H1 (cell line): ENCODE results near the gene SCNN1B. TPM values are rescaled to one million over a fixed set of nuclear protein-coding genes. Genes with fewer than 3 reads are reported as not detected.

Experiments used
- CTCF ChIA-PET: fragments of 300-600 bp; sonication (Branson Sonifier 250); formaldehyde crosslinking; loops from one replicate; lab custom pipeline; 2021; ENCODE audit not compliant: partially characterized antibody; lab: Charles Lee
- POLR2A ChIA-PET: fragments of 300-600 bp; sonication (Branson Sonifier 250); formaldehyde crosslinking; loops from one replicate; lab custom pipeline; 2021; ENCODE audit warnings: inconsistent platforms; ENCODE audit not compliant: partially characterized antibody; lab: Charles Lee
- DNase-seq, 2 experiments: peaks; one replicate each; pipeline versions ENCODE4 v3.0.0 to v3.0.0-alpha.2; 2010 to 2022; ENCODE audit warnings: low spot score in 2 of 2, low read depth in 1 of 2, mixed read lengths in 1 of 2
- FAIRE-seq: peaks from 2 replicates; lab custom pipeline; 2011; peaks lifted over from hg19 to GRCh38; lab: Jason Lieb, UNC
- H2AFZ ChIP-seq: 2 replicates; pipeline ENCODE4 v1.8.1; 2012; ENCODE audit warnings: low read length, inconsistent platforms
- H2AK5ac ChIP-seq: 2 replicates; pipeline ENCODE4 v1.6.1; 2013; ENCODE audit warnings: low read depth, low read length
- H2BK120ac ChIP-seq: replicated peaks from 2 replicates; pipeline ENCODE3; 2013; ENCODE audit warnings: low read depth, low read length, inconsistent platforms
- H2BK12ac ChIP-seq: 2 replicates; pipeline ENCODE4 v1.6.1; 2013; ENCODE audit warnings: low read depth, low read length
- H2BK15ac ChIP-seq: 2 replicates; pipeline ENCODE4 v1.6.1; 2013; ENCODE audit warnings: low read length
- H2BK20ac ChIP-seq: 2 replicates; pipeline ENCODE4 v1.6.1; 2013; ENCODE audit warnings: low read length
- H2BK5ac ChIP-seq: 2 replicates; pipeline ENCODE4 v1.6.1; 2013; ENCODE audit warnings: low read depth, low read length
- H3K14ac ChIP-seq: 2 replicates; pipeline ENCODE4 v1.6.1; 2013; ENCODE audit warnings: inconsistent platforms; ENCODE audit not compliant: insufficient read length
- H3K18ac ChIP-seq: 2 replicates; pipeline ENCODE4 v1.6.1; 2013; ENCODE audit warnings: low read length; ENCODE audit errors: extremely low read depth
- H3K23ac ChIP-seq: 2 replicates; pipeline ENCODE4 v1.6.1; 2013; ENCODE audit warnings: inconsistent platforms; ENCODE audit not compliant: insufficient read length
- H3K23me2 ChIP-seq: 2 replicates; pipeline ENCODE4 v1.6.1; 2013; ENCODE audit warnings: low read depth, low read length
- H3K27ac ChIP-seq: 2 replicates; pipeline ENCODE4 v1.6.1; 2011; ENCODE audit warnings: low read depth, low read length, inconsistent platforms
- H3K27me3 ChIP-seq, 4 experiments: replicated peaks in 1 of 4; 1 replicate in 1 of 4; 2 replicates in 3 of 4; pipeline versions ENCODE4 v1.6.1 to v1.8.1; 2011 to 2013; ENCODE audit warnings: low read length in 3 of 4, mild to moderate bottlenecking in 3 of 4, inconsistent platforms in 2 of 4, mixed read lengths in 2 of 4, moderate library complexity in 1 of 4; ENCODE audit not compliant: control insufficient read depth in 3 of 4, insufficient read depth in 3 of 4; ENCODE audit errors: extremely low read depth in 1 of 4
- H3K36me3 ChIP-seq, 4 experiments: 2 replicates each; pipeline versions ENCODE4 v1.6.1 to v1.8.1; 2011 to 2013; ENCODE audit warnings: mild to moderate bottlenecking in 4 of 4, low read length in 3 of 4, moderate library complexity in 2 of 4, control low read depth in 1 of 4, inconsistent platforms in 1 of 4; ENCODE audit not compliant: insufficient read depth in 4 of 4, control insufficient read depth in 2 of 4
- H3K4ac ChIP-seq: replicated peaks from 2 replicates; pipeline ENCODE3; 2013; ENCODE audit warnings: low read length, low read depth, mixed read lengths, inconsistent platforms; ENCODE audit not compliant: insufficient read length
- H3K4me1 ChIP-seq, 4 experiments: replicated peaks in 1 of 4; 1 replicate in 1 of 4; 2 replicates in 3 of 4; pipeline versions ENCODE4 v1.6.1 to v1.8.1; 2011 to 2013; ENCODE audit warnings: low read length in 3 of 4, inconsistent platforms in 2 of 4, mixed read lengths in 1 of 4; ENCODE audit not compliant: insufficient read depth in 4 of 4, control insufficient read depth in 3 of 4
- H3K4me2 ChIP-seq, 2 experiments: 2 replicates each; pipeline versions ENCODE4 v1.6.1 to v1.8.1; 2011 to 2013; ENCODE audit warnings: low read depth in 2 of 2, low read length in 2 of 2, control low read depth in 1 of 2, inconsistent platforms in 1 of 2, mild to moderate bottlenecking in 1 of 2; ENCODE audit not compliant: insufficient read depth in 1 of 2
- H3K4me3 ChIP-seq, 4 experiments: fragments of 200-600, 300-600 bp in 1 of 4; sonication (generic), shearing (Covaris generic), sonication (Bioruptor Twin) in 1 of 4; 2 replicates each; pipeline versions ENCODE4 v1.5.1 to v1.8.1; 2011 to 2016; ENCODE audit warnings: low read length in 4 of 4, low read depth in 3 of 4, control low read depth in 2 of 4, inconsistent platforms in 2 of 4, mild to moderate bottlenecking in 2 of 4, mixed read lengths in 1 of 4, moderate library complexity in 1 of 4; ENCODE audit not compliant: insufficient read depth in 2 of 4; ENCODE audit errors: extremely low read depth in 1 of 4
- H3K56ac ChIP-seq: replicated peaks from 2 replicates; pipeline ENCODE3; 2013; ENCODE audit warnings: low read depth, mild to moderate bottlenecking, mixed read lengths, low read length, inconsistent platforms; ENCODE audit not compliant: insufficient read length
- H3K79me1 ChIP-seq: 2 replicates; pipeline ENCODE4 v1.6.1; 2013; ENCODE audit warnings: low read depth, low read length, control low read depth
- H3K79me2 ChIP-seq, 2 experiments: 2 replicates each; pipeline versions ENCODE4 v1.6.1 to v1.8.1; 2012 to 2013; ENCODE audit warnings: low read length in 2 of 2, mild to moderate bottlenecking in 2 of 2, inconsistent platforms in 1 of 2; ENCODE audit not compliant: insufficient read depth in 2 of 2, control insufficient read depth in 1 of 2
- H3K9ac ChIP-seq, 4 experiments: replicated peaks in 1 of 4; 1 replicate in 1 of 4; 2 replicates in 3 of 4; pipeline versions ENCODE4 v1.6.1 to v1.8.1; 2011 to 2013; ENCODE audit warnings: low read depth in 3 of 4, low read length in 3 of 4, control low read depth in 2 of 4, mild to moderate bottlenecking in 2 of 4, moderate library complexity in 2 of 4, inconsistent platforms in 1 of 4; ENCODE audit errors: extremely low read depth in 1 of 4
- H3K9me3 ChIP-seq, 2 experiments: 2 replicates each; pipeline versions ENCODE4 v1.6.1 to v1.8.1; 2012 to 2013; ENCODE audit warnings: mild to moderate bottlenecking in 2 of 2, moderate library complexity in 2 of 2, control low read depth in 1 of 2, inconsistent platforms in 1 of 2, low read depth in 1 of 2, low read length in 1 of 2, mixed read lengths in 1 of 2; ENCODE audit not compliant: insufficient read depth in 2 of 2
- H4K20me1 ChIP-seq, 2 experiments: replicated peaks in 1 of 2; 2 replicates each; pipeline versions ENCODE3 to v1.8.1; 2011 to 2013; ENCODE audit warnings: inconsistent platforms in 2 of 2, low read length in 2 of 2, mild to moderate bottlenecking in 1 of 2; ENCODE audit not compliant: insufficient read depth in 2 of 2, control insufficient read depth in 1 of 2
- H4K5ac ChIP-seq: 2 replicates; pipeline ENCODE4 v1.6.1; 2013; ENCODE audit warnings: low read length, low read depth, mixed read lengths, inconsistent platforms; ENCODE audit not compliant: insufficient read length
- H4K8ac ChIP-seq: 2 replicates; pipeline ENCODE4 v1.8.0; 2013; ENCODE audit warnings: mild to moderate bottlenecking, moderate library complexity, low read length, inconsistent platforms; ENCODE audit not compliant: insufficient read depth; ENCODE audit errors: extremely low read depth
- H4K91ac ChIP-seq: replicated peaks from 2 replicates; pipeline ENCODE3; 2013; ENCODE audit warnings: low read length, mixed read lengths, inconsistent platforms; ENCODE audit not compliant: insufficient read length
- EZH2 ChIP-seq: fragments of 200-600 bp; sonication (generic); IDR thresholded peaks from 2 replicates; pipeline ENCODE4 v1.7.1; 2012; ENCODE audit warnings: low read depth, mild to moderate bottlenecking, moderate library complexity, low read length, inconsistent platforms; ENCODE audit not compliant: severe bottlenecking
- KDM5A ChIP-seq: fragments of 200-600 bp; IDR thresholded peaks from 2 replicates; pipeline ENCODE4 v1.7.1; 2012; ENCODE audit warnings: mild to moderate bottlenecking, low read length, inconsistent platforms, mixed read lengths
- POLR2AphosphoS5 ChIP-seq: IDR thresholded peaks from 2 replicates; pipeline ENCODE4 v1.6.1; 2011; ENCODE audit warnings: low read depth, low read length
- SIRT6 ChIP-seq: IDR thresholded peaks from one replicate; pipeline ENCODE4 v1.7.1; 2012; ENCODE audit warnings: low read length, inconsistent platforms
- TAF7 ChIP-seq: optimal IDR thresholded peaks from 2 replicates; pipeline ENCODE3; 2011; ENCODE audit warnings: low read depth, mild to moderate bottlenecking, inconsistent platforms, low read length, moderate library complexity, borderline replicate concordance
- WGBS, 2 experiments: shearing (Covaris generic) in 1 of 2; methylation state at CpG; one replicate each; pipeline versions ENCODE4 v1.1.6 to v1.1.7; 2013 to 2015; ENCODE audit warnings: low lambda C conversion rate in 2 of 2, mixed read lengths in 2 of 2, inconsistent platforms in 1 of 2, low coverage in 1 of 2, missing lambda C conversion rate in 1 of 2; ENCODE audit not compliant: insufficient replicate concordance in 2 of 2, insufficient coverage in 1 of 2, insufficient read length in 1 of 2; ENCODE audit errors: extremely low coverage in 1 of 2, missing lambda C conversion rate in 1 of 2; 5-methylcytosine and 5-hydroxymethylcytosine counted together
- polyA plus RNA-seq, 7 experiments: library from polyadenylated mRNA; depleted of rRNA in 3 of 7; stranded (reverse) in 5 of 7; unstranded in 2 of 7; fragments of >200 nt in 5 of 7; fragments of 200-250 nt in 2 of 7; gene quantifications; 1 replicate in 5 of 7; 2 replicates in 1 of 7; 4 replicates in 1 of 7; pipeline versions ENCODE4 v1.2.1 to v1.2.3, GENCODE V29; 2011 to 2013; ENCODE audit warnings: missing spikeins in 2 of 7, mixed read lengths in 2 of 7
- total RNA-seq: library from RNA; stranded (reverse); fragmentation: NEBNext Ultra II Directional; extraction: Animal tissue kit (Norgen Biotek cat#: 25700); gene quantifications from 2 replicates; pipeline ENCODE4 v1.2.1, GENCODE V29; 2021
- TF ChIP-seq, protein P1 (sequence below): IDR thresholded peaks from 2 replicates; pipeline ENCODE4 v1.6.1; 2012; ENCODE audit warnings: inconsistent platforms
- TF ChIP-seq, protein P2 (sequence below): IDR thresholded peaks from 2 replicates; pipeline ENCODE4 v1.6.1; 2012; ENCODE audit warnings: inconsistent platforms

The SCNN1B gene
- total and polyA plus RNA-seq, 2 of the 8 experiments (the other 6 are each of a cell fraction or from before 2014, with no cell fraction given), result 0.20 to 0.95 TPM

DNA sequence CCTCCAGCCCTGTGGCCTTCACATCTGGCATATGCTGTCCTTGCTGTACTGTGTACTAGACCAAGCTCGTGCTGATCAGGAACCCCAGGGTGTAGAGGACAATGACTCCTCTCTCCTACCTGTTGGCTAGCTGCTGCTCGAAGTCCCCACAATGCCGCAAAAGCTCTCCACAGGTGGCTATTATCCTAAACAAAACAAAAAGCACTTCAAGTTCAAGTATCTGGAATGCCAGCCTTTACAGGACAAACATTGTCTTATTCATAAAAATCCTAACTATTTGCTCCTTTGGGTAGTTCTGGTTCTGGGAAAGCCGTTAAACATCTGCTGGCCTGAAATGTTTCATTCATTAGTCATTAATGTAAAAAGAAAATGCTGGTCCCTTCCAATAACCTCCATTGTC lies 108.1 kb downstream of the SCNN1B start:
- no peak overlapping the region for H2BK15ac ChIP-seq
- no peaks in the 10 kb centered on the region for H3K9me3 ChIP-seq
- no peak overlapping the region for H3K4me3 ChIP-seq
- no peaks in the 10 kb centered on the region for H3K23me2 ChIP-seq
- H3K9ac ChIP-seq, result no peak overlapping the region
- H3K4me2 ChIP-seq, result peak overlapping the region in 1 of 2 experiments; percentile 40; a peak in 1 of 4 replicates
- 53% methylated on average over 4 of the region's 4 CpGs; no CpG with 5 or more reads in 1 of the 2 experiments for WGBS, 2 experiments
- POLR2A ChIA-PET, result interaction anchor here (1.1 kb wide), 1 partner anchor 13 kb away, joined by 3 read pairs; no protein-coding TSS in a partner anchor
- H2BK5ac ChIP-seq, result 0 out of 2 replicates have a peak overlapping the region, but pooled peaks have one; percentile 21
- no peak overlapping the region for H4K5ac ChIP-seq
- no peak overlapping the region for H4K8ac ChIP-seq
- no peak overlapping the region; the same call in 1 of the 2 replicates for H2AK5ac ChIP-seq
- peak overlapping the region; percentile 42; the same call in 1 of the 2 replicates for H3K18ac ChIP-seq
- no peaks in the 10 kb centered on the region for H3K27me3 ChIP-seq
- H3K4me1 ChIP-seq, result peaks cover 4 to 14% (median 9%) of the 10 kb centered on the region in 4 experiments
- H3K36me3 ChIP-seq, result peaks cover 3 to 26% (median 6%) of the 10 kb centered on the region in 4 experiments; a peak in 4 of 8 replicates
- no peak overlapping the region for H2AFZ ChIP-seq
- H2BK120ac ChIP-seq, result no peak overlapping the region
- H3K79me2 ChIP-seq, result no peaks in the 10 kb centered on the region
- no peaks in the 10 kb centered on the region for H4K20me1 ChIP-seq
- no peak overlapping the region for H3K27ac ChIP-seq
- H3K79me1 ChIP-seq, result no peaks in the 10 kb centered on the region
- no peak overlapping the region; the same call in 1 of the 2 replicates for H2BK12ac ChIP-seq
- no peak overlapping the region for H3K23ac ChIP-seq
- FAIRE-seq (no peak), DNase-seq (no peak)
- CTCF ChIA-PET, result interaction anchor here (1.0 to 8.4 kb wide), 2 partner anchors 11 to 24 kb away, joined by 3 to 53 read pairs; no protein-coding TSS in a partner anchor
- H2BK20ac ChIP-seq, result peak overlapping the region; percentile 3; the same call in 1 of the 2 replicates
- no peak overlapping the region for H3K14ac ChIP-seq
- no peak overlapping the region for H3K56ac ChIP-seq
- H3K4ac ChIP-seq, result no peak overlapping the region
- H4K91ac ChIP-seq, result no peak overlapping the region
- no peak for TF ChIP-seq EZH2
- TF ChIP-seq, protein P1, sequence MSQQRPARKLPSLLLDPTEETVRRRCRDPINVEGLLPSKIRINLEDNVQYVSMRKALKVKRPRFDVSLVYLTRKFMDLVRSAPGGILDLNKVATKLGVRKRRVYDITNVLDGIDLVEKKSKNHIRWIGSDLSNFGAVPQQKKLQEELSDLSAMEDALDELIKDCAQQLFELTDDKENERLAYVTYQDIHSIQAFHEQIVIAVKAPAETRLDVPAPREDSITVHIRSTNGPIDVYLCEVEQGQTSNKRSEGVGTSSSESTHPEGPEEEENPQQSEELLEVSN, result no peak
- TF ChIP-seq, protein P2, sequence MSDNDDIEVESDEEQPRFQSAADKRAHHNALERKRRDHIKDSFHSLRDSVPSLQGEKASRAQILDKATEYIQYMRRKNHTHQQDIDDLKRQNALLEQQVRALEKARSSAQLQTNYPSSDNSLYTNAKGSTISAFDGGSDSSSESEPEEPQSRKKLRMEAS, result no peak
- no peak for TF ChIP-seq TAF7
- TF ChIP-seq KDM5A, result no peak
- no peak for TF ChIP-seq POLR2AphosphoS5
- TF ChIP-seq SIRT6, result no peak
